ENCODE data around the gene KCNH1. TPM values are rescaled to one million over a fixed set of nuclear protein-coding genes. Genes with fewer than 3 reads are reported as not detected.

The KCNH1 gene
- total RNA-seq, 1 experiment from 2014 or later: not detected

- no peak for ATAC-seq
- Histone ChIP-seq H3K4me2 (ENCODE audit: low read length) (no peak overlapping the region), H2AFZ (ENCODE audit: low read depth, low read length, poor library complexity, severe bottlenecking) (no peak overlapping the region), H3K27me3 (ENCODE audit: insufficient read depth, low read length) (peaks cover 28% of the 10 kb centered on the region), H3K79me2 (ENCODE audit: insufficient read depth, low read length) (no peaks in the 10 kb centered on the region), H3K4me3 (replicated peaks in 1 of 2; ENCODE audit: low read depth in 1 of 2, low read length in 2 of 2) (no peak overlapping the region), H3K9me2 (ENCODE audit: insufficient read depth) (no peaks in the 10 kb centered on the region), H3K9ac (ENCODE audit: low read length) (no peak overlapping the region), H4K20me1 (ENCODE audit: insufficient read depth) (no peaks in the 10 kb centered on the region), H3K27ac (ENCODE audit: low read depth, low read length) (no peak overlapping the region), H3K9me3 (ENCODE audit: control insufficient read depth in 1 of 2, insufficient read depth in 1 of 2, low read depth in 1 of 2, low read length in 2 of 2) (no peaks in the 10 kb centered on the region), H3K4me1 (ENCODE audit: control insufficient read depth in 1 of 2, insufficient read depth in 2 of 2, low read length in 2 of 2) (no peaks in the 10 kb centered on the region), H3K36me3 (ENCODE audit: control insufficient read depth in 1 of 2, insufficient read depth in 2 of 2, low read length in 2 of 2) (no peaks in the 10 kb centered on the region)
- intact Hi-C loops (cut with micrococcal nuclease): no loop called here
- ChIA-PET CTCF (no interaction called here), RAD21 (ENCODE audit: low non-redundant PET in 1 of 2, low total read pairs in 2 of 2, uncharacterized antibody in 2 of 2, unreplicated experiment in 2 of 2) (no interaction called here), POLR2A (no interaction called here)
- no TSS peak for BruUV-seq (replicated peaks)
- DNase-seq (ENCODE audit: low read depth, low spot score): no peak
- TF ChIP-seq, protein P1, sequence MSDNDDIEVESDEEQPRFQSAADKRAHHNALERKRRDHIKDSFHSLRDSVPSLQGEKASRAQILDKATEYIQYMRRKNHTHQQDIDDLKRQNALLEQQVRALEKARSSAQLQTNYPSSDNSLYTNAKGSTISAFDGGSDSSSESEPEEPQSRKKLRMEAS (IDR thresholded peaks at IDR 0.05): no peak
- TF ChIP-seq SRF (IDR thresholded peaks at IDR 0.05; ENCODE audit: low read depth): no peak
- TF ChIP-seq POLR2A (IDR thresholded peaks at IDR 0.05; ENCODE audit: borderline replicate concordance, extremely low read depth, insufficient read depth, insufficient read length): no peak
- no peak for TF ChIP-seq ZFX (IDR thresholded peaks at IDR 0.05)
- no peak for TF ChIP-seq SIN3A (IDR thresholded peaks at IDR 0.05; ENCODE audit: low read depth)
Measured at GRCh38 chr1:210920258-210920657, 213.7 kb downstream of the KCNH1 start.

DNA sequence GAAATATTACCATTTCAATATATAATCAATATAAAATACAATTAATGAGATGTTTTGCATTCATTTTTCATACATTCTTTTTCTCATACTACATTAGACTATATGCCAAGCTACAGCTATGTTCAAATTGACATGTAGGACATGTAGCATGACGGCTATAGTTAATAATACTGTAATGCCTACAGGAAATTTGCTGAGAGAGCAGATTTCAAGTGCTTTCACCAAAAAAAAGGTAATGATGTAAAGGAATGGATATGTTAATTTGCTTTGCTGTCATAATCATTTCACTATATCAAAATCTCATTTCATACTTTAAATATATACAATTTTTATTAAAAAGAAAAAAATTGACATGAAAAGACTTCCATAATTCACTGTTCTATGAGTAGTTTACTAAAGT lies 215.1 kb downstream of the KCNH1 start:
- Histone ChIP-seq H3K27me3 (ENCODE audit: insufficient read depth, low read length) (peaks cover 33% of the 10 kb centered on the region), H2AFZ (ENCODE audit: low read depth, low read length, poor library complexity, severe bottlenecking) (no peak overlapping the region), H3K9me2 (ENCODE audit: insufficient read depth) (no peaks in the 10 kb centered on the region), H3K79me2 (ENCODE audit: insufficient read depth, low read length) (no peaks in the 10 kb centered on the region), H3K4me1 (ENCODE audit: control insufficient read depth in 1 of 2, insufficient read depth in 2 of 2, low read length in 2 of 2) (no peaks in the 10 kb centered on the region), H4K20me1 (ENCODE audit: insufficient read depth) (no peaks in the 10 kb centered on the region), H3K4me3 (replicated peaks in 1 of 2; ENCODE audit: low read depth in 1 of 2, low read length in 2 of 2) (no peak overlapping the region), H3K4me2 (ENCODE audit: low read length) (no peak overlapping the region), H3K9me3 (ENCODE audit: control insufficient read depth in 1 of 2, insufficient read depth in 1 of 2, low read depth in 1 of 2, low read length in 2 of 2) (no peaks in the 10 kb centered on the region), H3K36me3 (ENCODE audit: control insufficient read depth in 1 of 2, insufficient read depth in 2 of 2, low read length in 2 of 2) (no peaks in the 10 kb centered on the region), H3K9ac (ENCODE audit: low read length) (no peak overlapping the region), H3K27ac (ENCODE audit: low read depth, low read length) (no peak overlapping the region)
- DNase-seq (ENCODE audit: low read depth, low spot score) (no peak), ATAC-seq (no peak)
- RAD21 ChIA-PET (ENCODE audit: low non-redundant PET in 1 of 2, low total read pairs in 2 of 2, uncharacterized antibody in 2 of 2, unreplicated experiment in 2 of 2): no interaction called here
- BruUV-seq (replicated peaks): no TSS peak
- POLR2A ChIA-PET: no interaction called here
- CTCF ChIA-PET: no interaction called here
- intact Hi-C loops (cut with micrococcal nuclease): no loop called here
- TF ChIP-seq, protein P1 (IDR thresholded peaks at IDR 0.05): no peak
- TF ChIP-seq ZFX (IDR thresholded peaks at IDR 0.05) (no peak), ZNF274 (IDR thresholded peaks at IDR 0.05; ENCODE audit: low read depth, low read length) (no peak), CBX3 (IDR thresholded peaks at IDR 0.05; ENCODE audit: low read depth) (no peak), CEBPB (IDR thresholded peaks at IDR 0.05; ENCODE audit: low read depth) (no peak), SRF (IDR thresholded peaks at IDR 0.05; ENCODE audit: low read depth) (no peak), SP1 (IDR thresholded peaks at IDR 0.05; ENCODE audit: low read depth) (no peak), RAD21 (IDR thresholded peaks at IDR 0.05; ENCODE audit: low read depth) (no peak), POLR2A (IDR thresholded peaks at IDR 0.05; ENCODE audit: borderline replicate concordance, extremely low read depth, insufficient read depth, insufficient read length) (no peak), FOSL1 (IDR thresholded peaks at IDR 0.05; ENCODE audit: low read depth) (no peak), ELF1 (IDR thresholded peaks at IDR 0.05; ENCODE audit: borderline replicate concordance, low read depth) (no peak), YY1 (IDR thresholded peaks at IDR 0.05; ENCODE audit: extremely low read depth, insufficient replicate concordance, low read depth, low read length) (no peak), ATF3 (IDR thresholded peaks at IDR 0.05) (no peak), CTCF (IDR thresholded peaks at IDR 0.05 in 2 of 3, conservative IDR thresholded peaks at IDR 0.05 in 1 of 3; ENCODE audit: borderline replicate concordance in 1 of 3, insufficient read depth in 1 of 3, low read depth in 2 of 3, low read length in 2 of 3) (no peak), EZH2 (IDR thresholded peaks at IDR 0.05) (no peak), EZH2phosphoT487 (IDR thresholded peaks at IDR 0.05; ENCODE audit: borderline replicate concordance) (no peak)
- TF ChIP-seq, protein P2, sequence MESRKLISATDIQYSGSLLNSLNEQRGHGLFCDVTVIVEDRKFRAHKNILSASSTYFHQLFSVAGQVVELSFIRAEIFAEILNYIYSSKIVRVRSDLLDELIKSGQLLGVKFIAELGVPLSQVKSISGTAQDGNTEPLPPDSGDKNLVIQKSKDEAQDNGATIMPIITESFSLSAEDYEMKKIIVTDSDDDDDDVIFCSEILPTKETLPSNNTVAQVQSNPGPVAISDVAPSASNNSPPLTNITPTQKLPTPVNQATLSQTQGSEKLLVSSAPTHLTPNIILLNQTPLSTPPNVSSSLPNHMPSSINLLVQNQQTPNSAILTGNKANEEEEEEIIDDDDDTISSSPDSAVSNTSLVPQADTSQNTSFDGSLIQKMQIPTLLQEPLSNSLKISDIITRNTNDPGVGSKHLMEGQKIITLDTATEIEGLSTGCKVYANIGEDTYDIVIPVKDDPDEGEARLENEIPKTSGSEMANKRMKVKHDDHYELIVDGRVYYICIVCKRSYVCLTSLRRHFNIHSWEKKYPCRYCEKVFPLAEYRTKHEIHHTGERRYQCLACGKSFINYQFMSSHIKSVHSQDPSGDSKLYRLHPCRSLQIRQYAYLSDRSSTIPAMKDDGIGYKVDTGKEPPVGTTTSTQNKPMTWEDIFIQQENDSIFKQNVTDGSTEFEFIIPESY (IDR thresholded peaks at IDR 0.05; ENCODE audit: extremely low read depth, insufficient replicate concordance, low read length): no peak

Data from HCT116 (cell line).